BJ (cell line): ENCODE results near the gene RPL13. TPM values are rescaled to one million over a fixed set of nuclear protein-coding genes. Genes with fewer than 3 reads are reported as not detected.

ENCODE experiments used
- CTCF ChIA-PET: fragments of 350-600 bp; formaldehyde crosslinking; extraction: SDS; loops from one replicate; lab custom pipeline; 2021; ENCODE audit warnings: antibody characterized with exemption, inconsistent platforms; lab: Yijun Ruan, JAX
- POLR2A ChIA-PET: fragments of 300-600 bp; sonication (Branson Sonifier 250); formaldehyde crosslinking; extraction: SDS; loops from one replicate; lab custom pipeline; 2021; ENCODE audit warnings: antibody characterized with exemption; lab: Charles Lee
- DNase-seq: peaks from one replicate; pipeline ENCODE4 v3.0.0-alpha.2; 2011; ENCODE audit warnings: low read depth
- H3K27me3 ChIP-seq: 2 replicates; pipeline ENCODE4 v1.6.0; 2011; ENCODE audit warnings: low read length; ENCODE audit not compliant: control insufficient read depth, insufficient read depth
- H3K36me3 ChIP-seq: 2 replicates; pipeline ENCODE4 v1.5.1; 2011; ENCODE audit warnings: low read length; ENCODE audit not compliant: control insufficient read depth, insufficient read depth
- H3K4me3 ChIP-seq: 2 replicates; pipeline ENCODE4 v1.5.1; 2011; ENCODE audit warnings: low read depth, mild to moderate bottlenecking, control low read depth, low read length
- CTCF ChIP-seq: IDR thresholded peaks from 2 replicates; pipeline ENCODE4 v1.5.1; 2011; ENCODE audit warnings: low read depth, mild to moderate bottlenecking, control low read depth, inconsistent platforms, low read length, moderate library complexity; ENCODE audit not compliant: insufficient read depth
- polyA plus RNA-seq: library from polyadenylated mRNA; depleted of rRNA; stranded (reverse); fragments of >200 nt; gene quantifications from 2 replicates; pipeline ENCODE4 v1.2.3, GENCODE V29; 2011

Gene RPL13
- polyA plus RNA-seq, 1 experiment, result 4,466 TPM

GRCh38 chr16:89588413-89589109 is 28.1 kb downstream of the RPL13 start:
- Histone ChIP-seq H3K27me3 (no peaks in the 10 kb centered on the region), H3K36me3 (no peaks in the 10 kb centered on the region), H3K4me3 (no peak overlapping the region)
- CTCF ChIA-PET, result interaction anchor here (1.1 kb wide), 1 partner anchor 27 kb away, joined by 3 read pairs; no protein-coding TSS in a partner anchor
- POLR2A ChIA-PET, result no interaction called here
- no peak for DNase-seq
- no peak for TF ChIP-seq CTCF

- ChIA-PET CTCF (interaction anchor here (1.1 kb wide), 2 partner anchors 11 to 26 kb away, joined by 3 read pairs; no protein-coding TSS in a partner anchor), POLR2A (no interaction called here)
- Histone ChIP-seq H3K4me3 (no peak overlapping the region), H3K36me3 (no peaks in the 10 kb centered on the region), H3K27me3 (no peaks in the 10 kb centered on the region)
- DNase-seq, result no peak
- no peak for TF ChIP-seq CTCF
Measured at GRCh38 chr16:89589241-89589926, 28.9 kb downstream of the RPL13 start.

- no peak overlapping the region for H3K4me3 ChIP-seq
- POLR2A ChIA-PET, result no interaction called here
- no peak for DNase-seq
- H3K36me3 ChIP-seq, result no peaks in the 10 kb centered on the region
- CTCF ChIA-PET, result interaction anchor here (1.0 kb wide), 1 partner anchor 9 kb away, joined by 3 read pairs; no protein-coding TSS in a partner anchor
- no peaks in the 10 kb centered on the region for H3K27me3 ChIP-seq
- TF ChIP-seq CTCF, result no peak
Measured at GRCh38 chr16:89593841-89594240, 33.4 kb downstream of the RPL13 start.

GRCh38 chr16:89595330-89596060 is 35.0 kb downstream of the RPL13 start:
- DNase-seq, result no peak
- POLR2A ChIA-PET, result no interaction called here

More at GRCh38 chr16:89595330-89596060, 35.0 kb downstream of the RPL13 start:
- no peak for TF ChIP-seq CTCF
- Histone ChIP-seq H3K27me3 (no peaks in the 10 kb centered on the region), H3K36me3 (no peaks in the 10 kb centered on the region), H3K4me3 (no peak overlapping the region)
- CTCF ChIA-PET, result no interaction called here
